Activated CD8-positive, alpha-beta T cell treated with anti-CD3 and anti-CD28 coated beads, Interleukin-2, amount 10 ng/mL, durations not matched to agents 7 days and 5 days (primary cell): Measurements from ENCODE around the gene SLC28A2. TPM values are rescaled to one million over a fixed set of nuclear protein-coding genes. Genes with fewer than 3 reads are reported as not detected.
"Not testable (repeated sequence)": the region's sequence is repeated elsewhere in the genome, so short reads cannot be mapped to it uniquely, and the experiment has no call there.

Experiments used
- ATAC-seq: fragments of 150-1000 bp; cut with Tn5 transposase; one replicate; pipeline ENCODE4 v1.10.0; 2021; ENCODE audit warnings: moderate library complexity
- CTCF ChIA-PET: fragments of 350-600 bp; sonication (Branson Sonifier 250); formaldehyde crosslinking; loops from one replicate; lab custom pipeline; 2021; ENCODE audit warnings: antibody characterized with exemption; lab: Charles Lee
- POLR2A ChIA-PET: fragments of 350-600 bp; sonication (Branson Sonifier 250); formaldehyde crosslinking; loops from one replicate; lab custom pipeline; 2021; ENCODE audit warnings: antibody characterized with exemption; lab: Charles Lee
- DNase-seq: peaks from one replicate; pipeline ENCODE4 v3.0.0-alpha.2; 2020
- H3K27ac Mint-ChIP-seq: one replicate; pipeline ENCODE4 v1.8.0; 2021; ENCODE audit warnings: mild to moderate bottlenecking, mixed read lengths
- H3K27me3 Mint-ChIP-seq: one replicate; pipeline ENCODE4 v1.8.0; 2021; ENCODE audit warnings: low read depth, mixed read lengths
- H3K36me3 Mint-ChIP-seq: one replicate; pipeline ENCODE4 v1.8.0; 2021; ENCODE audit warnings: low read depth, mixed read lengths
- H3K4me1 Mint-ChIP-seq: one replicate; pipeline ENCODE4 v1.8.0; 2021; ENCODE audit warnings: low read depth, mixed read lengths
- H3K4me3 Mint-ChIP-seq: one replicate; pipeline ENCODE4 v1.8.0; 2021; ENCODE audit warnings: mild to moderate bottlenecking, mixed read lengths
- H3K9me3 Mint-ChIP-seq: one replicate; pipeline ENCODE4 v1.8.0; 2022; ENCODE audit warnings: mixed read lengths; ENCODE audit not compliant: insufficient read depth
- total RNA-seq, 2 experiments: library from RNA; stranded (reverse); gene quantifications; one replicate each; pipeline ENCODE4 v1.2.3, GENCODE V29; 2021

SLC28A2 gene
- total RNA-seq, 2 experiments from 2014 or later: not detected

DNA sequence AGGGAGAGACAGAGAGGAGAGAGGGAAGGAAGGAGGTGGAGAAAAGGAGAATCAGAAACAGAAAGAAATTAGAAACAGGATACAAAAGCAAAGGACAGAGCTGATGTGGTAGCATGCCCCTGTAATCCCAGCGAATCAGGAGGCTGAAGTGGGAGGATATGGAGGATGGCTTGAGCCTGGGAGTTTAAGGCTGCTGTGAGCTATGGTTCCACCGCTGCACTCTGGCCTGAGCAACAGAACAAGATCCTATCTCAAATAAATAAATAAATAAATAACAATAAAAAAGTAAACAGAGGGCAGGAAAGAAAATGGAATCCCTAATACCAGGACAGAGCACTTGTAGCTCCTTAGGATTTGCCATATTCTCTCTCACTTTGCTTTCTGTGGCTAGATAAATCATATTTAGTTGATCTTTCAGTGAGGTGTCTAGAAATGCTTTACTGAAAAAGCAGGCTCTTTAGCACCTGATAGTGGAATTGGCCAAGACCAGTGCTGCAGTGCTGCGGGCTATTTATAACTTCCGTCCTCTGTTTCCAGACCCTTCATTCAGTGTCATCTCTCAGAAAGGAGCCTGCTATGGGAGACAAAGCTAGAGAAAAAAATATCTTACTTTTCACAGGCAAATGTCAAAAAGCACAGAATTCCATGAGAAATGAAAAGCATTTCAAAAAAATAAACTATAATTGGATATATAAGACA, 20.0 kb upstream of the SLC28A2 start:
- POLR2A ChIA-PET: no interaction called here

DNA sequence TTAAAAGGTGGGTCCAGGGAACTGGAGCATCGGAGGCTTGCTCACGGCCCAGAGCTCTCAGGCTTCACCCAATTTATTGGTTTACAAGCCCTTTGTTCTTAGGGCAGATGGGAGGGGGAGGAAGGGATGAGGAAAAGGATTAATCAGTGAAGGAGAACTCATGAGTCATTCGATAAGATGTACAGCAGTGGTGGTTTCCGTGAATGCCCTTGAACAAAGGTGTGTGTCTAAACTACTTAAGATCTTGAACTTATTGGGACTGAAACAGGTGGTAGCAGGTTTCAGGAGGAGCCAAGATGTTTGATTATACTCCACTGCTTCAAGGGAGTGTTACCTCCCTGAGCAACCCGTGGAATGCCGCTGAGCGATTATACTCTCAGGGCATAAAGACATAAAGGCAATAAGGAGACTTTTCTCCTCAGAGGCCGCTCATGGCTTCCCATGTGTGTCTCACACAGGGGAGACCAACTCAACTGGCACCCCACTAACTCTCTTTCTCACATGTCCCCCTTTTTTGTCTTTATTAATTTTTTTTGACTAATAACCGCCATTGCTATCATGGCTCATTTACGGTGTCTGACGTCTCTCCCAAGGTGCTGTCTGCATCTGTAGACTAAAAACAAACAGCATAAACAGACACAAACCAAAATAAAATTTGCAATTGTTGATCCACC, 17.3 kb upstream of the SLC28A2 start:
- ATAC-seq (no peak), DNase-seq (no peak)
- no peaks in the 10 kb centered on the region for H3K4me1 Mint-ChIP-seq
- POLR2A ChIA-PET: no interaction called here
- peaks cover 29% of the 10 kb centered on the region for H3K9me3 Mint-ChIP-seq
- CTCF ChIA-PET: no interaction called here
- no peak overlapping the region for H3K4me3 Mint-ChIP-seq
- H3K27me3 Mint-ChIP-seq: no peaks in the 10 kb centered on the region
- H3K36me3 Mint-ChIP-seq: no peaks in the 10 kb centered on the region
- no peak overlapping the region for H3K27ac Mint-ChIP-seq

More for the DNA sequence above, 20.0 kb upstream of the SLC28A2 start:
- Mint-ChIP-seq H3K4me1 (no peaks in the 10 kb centered on the region), H3K9me3 (peaks cover 14% of the 10 kb centered on the region), H3K27ac (no peak overlapping the region), H3K36me3 (no peaks in the 10 kb centered on the region), H3K27me3 (no peaks in the 10 kb centered on the region), H3K4me3 (no peak overlapping the region)
- ATAC-seq (no peak), DNase-seq (no peak)
- CTCF ChIA-PET: no interaction called here

DNA sequence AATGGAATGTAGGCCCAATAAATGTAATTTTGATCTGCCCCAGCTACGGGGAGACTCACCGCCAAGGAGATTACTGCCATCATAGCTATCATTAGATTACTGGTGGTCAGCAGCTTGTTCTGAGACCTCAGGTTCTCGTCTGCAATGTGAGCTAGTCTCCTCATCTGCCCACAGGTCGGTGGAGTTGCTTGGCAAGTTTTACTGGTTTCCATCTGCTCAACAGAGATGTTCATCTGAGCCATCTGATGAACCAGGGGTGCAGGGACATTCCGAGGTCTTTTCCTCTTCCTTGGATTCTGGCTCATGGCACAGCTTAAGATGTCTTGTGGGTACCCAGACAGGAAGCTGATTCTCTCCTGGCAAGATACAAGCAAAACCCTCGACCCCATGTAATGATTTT, 15.2 kb upstream of the SLC28A2 start:
- ATAC-seq, POLR2A ChIA-PET, H3K36me3 Mint-ChIP-seq, H3K4me3 Mint-ChIP-seq, H3K4me1 Mint-ChIP-seq, H3K27ac Mint-ChIP-seq, DNase-seq, H3K27me3 Mint-ChIP-seq: not testable (repeated sequence)
- CTCF ChIA-PET: interaction anchor here (2.5 kb wide), 1 partner anchor 32 kb away, joined by 6 read pairs; no protein-coding TSS in a partner anchor
- peaks cover 43% of the 10 kb centered on the region for H3K9me3 Mint-ChIP-seq

DNA sequence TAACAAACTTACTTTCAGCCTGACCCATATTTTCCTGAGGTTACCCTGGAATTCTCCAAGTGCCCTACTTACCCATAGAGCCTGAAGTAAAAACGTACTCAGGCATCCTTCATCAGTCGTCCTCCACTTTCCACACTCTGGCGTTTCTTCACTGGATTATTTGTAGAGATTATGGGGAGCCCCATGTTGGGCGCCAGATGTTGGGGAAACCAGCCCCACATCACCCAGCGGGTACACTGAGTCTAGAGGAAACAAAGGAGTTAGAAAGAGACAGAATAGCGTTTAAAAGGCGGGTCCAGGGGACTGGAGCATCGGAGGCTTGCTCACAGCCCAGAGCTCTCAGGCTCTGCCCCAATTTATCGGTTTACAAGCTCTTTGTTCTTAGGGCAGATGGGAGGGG, 9.7 kb upstream of the SLC28A2 start:
- Mint-ChIP-seq H3K27me3 (no peaks in the 10 kb centered on the region), H3K9me3 (peaks cover 56% of the 10 kb centered on the region), H3K4me3 (no peak overlapping the region), H3K4me1 (no peaks in the 10 kb centered on the region), H3K36me3 (peaks cover 8% of the 10 kb centered on the region), H3K27ac (no peak overlapping the region)
- no peak for DNase-seq
- no peak for ATAC-seq
- ChIA-PET CTCF (no interaction called here), POLR2A (no interaction called here)

DNA sequence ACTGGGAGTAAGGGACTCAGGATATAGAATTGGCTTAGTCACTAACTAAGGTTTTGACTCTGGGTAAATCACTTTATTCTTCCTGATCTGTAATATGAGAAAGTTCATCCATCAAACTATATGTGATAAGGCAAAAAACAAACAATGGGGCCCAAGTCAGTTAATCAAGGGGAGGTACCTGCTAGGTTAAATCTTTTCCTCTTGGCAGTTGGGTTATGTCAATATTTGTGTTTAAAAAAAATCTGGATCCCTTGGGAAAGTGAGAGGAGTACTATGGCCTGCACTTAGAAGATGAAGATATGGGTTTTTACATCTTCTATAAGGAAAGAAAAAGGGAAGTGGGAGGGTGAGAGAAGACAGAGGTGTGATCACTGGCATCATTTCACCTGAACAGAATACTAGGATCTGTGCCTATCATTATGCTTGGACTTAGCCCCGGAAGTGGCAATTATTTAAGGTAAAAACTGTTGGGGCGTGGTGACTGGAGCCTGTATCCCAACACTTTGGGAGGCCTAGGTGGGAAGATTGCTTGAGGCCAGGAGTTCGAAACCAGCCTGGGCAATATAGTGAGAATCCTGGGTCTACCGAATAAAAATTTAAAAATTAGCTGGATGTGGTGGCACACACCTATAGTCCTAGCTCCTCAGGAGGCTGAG, 2.8 kb upstream of the SLC28A2 start:
- H3K4me1 Mint-ChIP-seq: no peaks in the 10 kb centered on the region
- no peaks in the 10 kb centered on the region for H3K27me3 Mint-ChIP-seq
- H3K27ac Mint-ChIP-seq: no peak overlapping the region
- no peak for ATAC-seq
- POLR2A ChIA-PET: no interaction called here
- H3K4me3 Mint-ChIP-seq: no peak overlapping the region
- no peak for DNase-seq
- no peaks in the 10 kb centered on the region for H3K36me3 Mint-ChIP-seq
- CTCF ChIA-PET: interaction anchor here (1.4 kb wide), 1 partner anchor 44 kb away, joined by 4 read pairs; no protein-coding TSS in a partner anchor
- peaks cover 20% of the 10 kb centered on the region for H3K9me3 Mint-ChIP-seq

DNA sequence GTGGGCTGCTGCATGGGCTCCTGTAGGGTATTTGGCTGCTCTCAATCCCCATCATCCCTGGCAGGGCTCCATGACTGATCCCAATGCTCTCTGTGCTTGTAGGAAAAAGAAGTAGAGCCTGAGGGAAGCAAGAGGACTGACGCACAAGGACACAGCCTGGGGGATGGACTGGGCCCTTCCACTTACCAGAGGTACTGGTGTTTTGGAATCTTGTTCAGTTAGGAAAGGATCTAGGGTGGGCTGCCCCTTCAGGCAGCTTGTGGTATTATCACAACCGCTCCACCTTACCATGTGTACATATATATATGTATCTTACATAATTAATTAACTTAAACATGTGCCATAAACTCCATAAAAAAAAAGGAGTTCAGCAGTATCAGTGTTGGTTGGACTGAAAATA, 1.3 kb downstream of the SLC28A2 start:
- no peaks in the 10 kb centered on the region for H3K36me3 Mint-ChIP-seq
- no peaks in the 10 kb centered on the region for H3K27me3 Mint-ChIP-seq
- ChIA-PET CTCF (interaction anchor here (2.0 kb wide), 1 partner anchor 48 kb away, joined by 10 read pairs; no protein-coding TSS in a partner anchor), POLR2A (no interaction called here)
- DNase-seq (no peak), ATAC-seq (no peak)
- peaks cover 8% of the 10 kb centered on the region for H3K9me3 Mint-ChIP-seq
- H3K4me3 Mint-ChIP-seq: no peak overlapping the region
- H3K27ac Mint-ChIP-seq: no peak overlapping the region
- no peaks in the 10 kb centered on the region for H3K4me1 Mint-ChIP-seq

DNA sequence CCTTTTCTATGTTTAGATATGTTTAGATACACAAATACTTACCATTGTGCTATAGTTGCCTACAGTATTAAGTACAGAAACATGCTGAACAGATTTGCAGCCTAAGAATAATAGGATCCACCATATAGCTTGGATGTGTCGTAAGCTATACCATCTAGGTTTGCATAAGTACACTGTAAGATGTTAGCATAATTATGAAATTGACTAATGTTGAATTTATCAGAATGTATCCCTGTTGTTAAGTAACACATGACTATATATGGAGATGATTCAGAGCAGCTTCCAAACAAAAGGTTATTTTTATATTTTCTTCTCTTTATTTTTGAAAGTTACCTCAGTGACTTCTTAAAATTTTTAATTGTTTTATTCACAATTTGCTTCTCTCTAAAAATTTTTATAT, 2.4 kb downstream of the SLC28A2 start:
- Mint-ChIP-seq H3K4me3 (no peak overlapping the region), H3K36me3 (no peaks in the 10 kb centered on the region), H3K27ac (no peak overlapping the region), H3K27me3 (no peaks in the 10 kb centered on the region), H3K9me3 (no peaks in the 10 kb centered on the region), H3K4me1 (no peaks in the 10 kb centered on the region)
- ChIA-PET POLR2A (no interaction called here), CTCF (no interaction called here)
- DNase-seq (no peak), ATAC-seq (no peak)

DNA sequence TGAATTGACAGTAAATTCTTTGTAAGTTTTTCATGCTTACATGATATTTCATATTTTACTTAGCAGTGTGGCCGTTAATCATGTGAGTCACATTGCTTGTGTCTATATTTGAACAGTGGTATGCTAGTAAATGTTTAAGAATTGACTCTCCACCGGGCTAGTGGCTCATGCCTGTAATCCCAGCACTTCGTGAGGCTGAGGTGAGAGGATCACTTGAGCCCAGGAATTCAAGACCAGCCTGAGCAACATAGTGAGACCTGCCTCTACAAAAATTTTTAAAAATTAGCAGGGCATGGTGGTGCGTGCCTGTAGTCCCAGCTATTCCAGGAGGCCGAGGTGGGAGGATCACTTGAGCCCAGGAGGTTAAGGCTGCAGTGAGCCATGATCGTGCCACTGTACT, 2.8 kb downstream of the SLC28A2 start:
- ATAC-seq, CTCF ChIA-PET, H3K36me3 Mint-ChIP-seq, H3K9me3 Mint-ChIP-seq, H3K4me1 Mint-ChIP-seq, H3K27me3 Mint-ChIP-seq, H3K4me3 Mint-ChIP-seq, POLR2A ChIA-PET, H3K27ac Mint-ChIP-seq, DNase-seq: not testable (repeated sequence)

DNA sequence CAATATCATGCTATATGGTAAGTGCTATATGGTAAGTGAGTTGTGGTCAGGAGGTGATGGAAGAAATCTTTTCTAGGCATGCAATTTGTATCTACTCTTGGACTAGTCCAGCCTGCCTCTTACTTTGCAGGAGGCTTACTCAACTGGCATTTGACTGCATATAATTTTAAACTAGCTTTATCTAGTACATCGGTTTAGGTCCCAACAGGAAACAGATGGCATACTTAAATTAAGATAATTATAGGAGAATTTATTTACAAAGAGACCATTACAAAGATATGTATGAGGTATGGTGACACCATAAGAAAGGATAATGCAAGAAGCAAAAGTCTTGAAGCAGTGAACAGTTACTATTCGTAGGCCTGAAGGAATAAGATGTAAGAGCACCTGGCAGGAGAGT, 7.8 kb downstream of the SLC28A2 start:
- Mint-ChIP-seq H3K36me3 (no peaks in the 10 kb centered on the region), H3K27ac (no peak overlapping the region), H3K27me3 (no peaks in the 10 kb centered on the region), H3K4me3 (no peak overlapping the region), H3K4me1 (no peaks in the 10 kb centered on the region), H3K9me3 (no peaks in the 10 kb centered on the region)
- ChIA-PET CTCF (no interaction called here), POLR2A (no interaction called here)
- DNase-seq (no peak), ATAC-seq (no peak)

DNA sequence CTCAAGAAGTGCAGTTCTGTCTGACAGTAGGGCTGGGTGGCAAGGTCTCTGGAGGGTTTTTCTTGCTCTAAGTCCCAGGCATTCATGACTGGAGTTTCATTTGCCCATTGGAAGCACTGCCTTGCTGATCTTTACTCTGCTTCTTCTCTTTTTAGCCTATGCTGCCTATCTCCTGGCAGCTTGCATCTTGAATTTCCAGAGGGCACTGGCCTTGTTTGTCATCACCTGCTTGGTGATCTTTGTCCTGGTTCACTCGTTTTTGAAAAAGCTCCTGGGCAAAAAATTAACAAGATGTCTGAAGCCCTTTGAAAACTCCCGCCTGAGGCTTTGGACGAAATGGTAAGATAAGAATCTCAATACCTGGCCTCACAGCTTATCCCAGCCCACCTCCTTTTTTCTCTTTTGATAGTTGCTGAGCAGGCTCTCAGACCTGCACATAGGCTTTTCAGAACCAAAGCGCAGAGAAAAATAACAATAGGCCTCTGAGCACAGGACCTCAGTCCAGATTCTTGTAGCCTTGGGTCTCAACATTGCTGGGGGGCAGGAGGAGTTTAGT, 10.9 kb downstream of the SLC28A2 start:
- H3K4me3 Mint-ChIP-seq: no peak overlapping the region
- ATAC-seq (no peak), DNase-seq (no peak)
- H3K27ac Mint-ChIP-seq: no peak overlapping the region
- no peaks in the 10 kb centered on the region for H3K27me3 Mint-ChIP-seq
- H3K4me1 Mint-ChIP-seq: no peaks in the 10 kb centered on the region
- ChIA-PET CTCF (no interaction called here), POLR2A (no interaction called here)
- H3K36me3 Mint-ChIP-seq: no peaks in the 10 kb centered on the region
- no peaks in the 10 kb centered on the region for H3K9me3 Mint-ChIP-seq

DNA sequence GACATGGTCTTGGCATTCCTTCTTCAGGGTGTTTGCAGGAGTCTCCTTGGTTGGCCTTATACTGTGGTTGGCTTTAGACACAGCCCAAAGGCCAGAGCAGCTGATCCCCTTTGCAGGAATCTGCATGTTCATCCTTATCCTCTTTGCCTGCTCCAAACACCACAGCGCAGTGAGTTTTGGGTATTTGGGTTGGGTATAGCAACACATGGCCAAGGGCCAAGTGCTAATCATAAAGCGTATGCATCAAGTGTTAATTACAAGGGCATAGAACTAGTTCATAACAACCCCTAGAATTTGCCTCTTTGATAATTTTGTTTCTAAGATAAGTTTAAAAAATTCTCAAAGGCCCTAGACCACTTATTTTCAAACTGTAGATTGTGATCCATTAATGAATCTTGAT, 11.8 kb downstream of the SLC28A2 start:
- Mint-ChIP-seq H3K4me1 (no peaks in the 10 kb centered on the region), H3K27me3 (no peaks in the 10 kb centered on the region), H3K36me3 (no peaks in the 10 kb centered on the region), H3K4me3 (no peak overlapping the region), H3K9me3 (no peaks in the 10 kb centered on the region), H3K27ac (no peak overlapping the region)
- no peak for DNase-seq
- ChIA-PET POLR2A (no interaction called here), CTCF (no interaction called here)
- ATAC-seq: no peak

DNA sequence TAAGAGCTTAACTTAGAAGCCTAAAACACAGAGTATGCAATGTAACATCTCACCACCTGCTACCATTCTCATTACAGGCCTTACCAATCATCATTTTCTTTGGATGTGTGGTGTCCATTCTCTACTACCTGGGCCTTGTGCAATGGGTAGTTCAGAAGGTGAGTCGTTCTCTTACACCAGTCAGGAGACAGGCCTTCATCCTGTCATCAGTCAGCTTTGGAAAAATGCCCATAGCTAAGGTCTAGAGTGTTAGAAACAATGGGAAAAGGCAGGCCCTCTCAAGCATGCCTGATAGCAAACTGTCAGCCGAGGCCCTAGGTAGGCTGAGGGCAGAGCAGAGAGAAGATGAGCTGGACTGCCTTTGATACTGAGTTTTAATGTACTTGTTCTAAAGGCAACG, 13.5 kb downstream of the SLC28A2 start:
- Mint-ChIP-seq H3K36me3 (no peaks in the 10 kb centered on the region), H3K9me3 (no peaks in the 10 kb centered on the region), H3K27me3 (no peaks in the 10 kb centered on the region), H3K4me3 (no peak overlapping the region), H3K4me1 (no peaks in the 10 kb centered on the region), H3K27ac (no peak overlapping the region)
- DNase-seq (no peak), ATAC-seq (no peak)
- ChIA-PET POLR2A (no interaction called here), CTCF (interaction anchor here (1.1 to 1.3 kb wide), 2 partner anchors 61 to 102 kb away, joined by 4 to 8 read pairs; no protein-coding TSS in a partner anchor)
